Memory B cell (primary cell): ENCODE data around the gene TLCD2.
A peak's percentile ranks its signal among the peaks of the same experiment; 100 is the strongest.
"Not testable (repeated sequence)": the region's sequence is repeated elsewhere in the genome, so short reads cannot be mapped to it uniquely, and the experiment has no call there.

Source experiments
- ATAC-seq: fragments of 150-1000 bp; cut with Tn5 transposase; 2 replicates; pipeline ENCODE4 v1.10.0; 2021; ENCODE audit warnings: low read depth, mild to moderate bottlenecking, moderate library complexity
- DNase-seq, 2 donors: peaks; one replicate each; pipeline ENCODE4 v3.0.0; 2022; ENCODE audit warnings: low spot score in 2 of 2
- H3K27ac Mint-ChIP-seq: one replicate; pipeline ENCODE4 v1.8.0; 2022; ENCODE audit warnings: mild to moderate bottlenecking, moderate library complexity, mixed read lengths
- H3K27me3 Mint-ChIP-seq: one replicate; pipeline ENCODE4 v1.8.0; 2022; ENCODE audit warnings: mixed read lengths
- H3K36me3 Mint-ChIP-seq: one replicate; pipeline ENCODE4 v1.8.0; 2022; ENCODE audit warnings: mild to moderate bottlenecking, mixed read lengths
- H3K4me1 Mint-ChIP-seq: one replicate; pipeline ENCODE4 v1.8.0; 2022; ENCODE audit warnings: mixed read lengths
- H3K4me3 Mint-ChIP-seq: one replicate; pipeline ENCODE4 v1.8.0; 2022; ENCODE audit warnings: mild to moderate bottlenecking, moderate library complexity, mixed read lengths
- H3K9me3 Mint-ChIP-seq: one replicate; pipeline ENCODE4 v1.8.0; 2022; ENCODE audit warnings: mixed read lengths

Gene TLCD2

GRCh38 chr17:1715803-1716075 lies 5.6 kb upstream of the TLCD2 start:
- Mint-ChIP-seq H3K27me3 (peaks cover 10% of the 10 kb centered on the region), H3K9me3 (no peaks in the 10 kb centered on the region), H3K36me3 (no peaks in the 10 kb centered on the region), H3K4me3 (peak overlapping the region; percentile 96), H3K27ac (peak overlapping the region; percentile 94), H3K4me1 (peaks cover 21% of the 10 kb centered on the region)
- no peak for ATAC-seq
- DNase-seq = no peak

- no peaks in the 10 kb centered on the region for H3K9me3 Mint-ChIP-seq
- peaks cover 24% of the 10 kb centered on the region for H3K4me1 Mint-ChIP-seq
- peak overlapping the region; percentile 11 for H3K4me3 Mint-ChIP-seq
- ATAC-seq = no peak
- peaks cover 13% of the 10 kb centered on the region for H3K27me3 Mint-ChIP-seq
- peak overlapping the region; percentile 15 for H3K27ac Mint-ChIP-seq
- H3K36me3 Mint-ChIP-seq = no peaks in the 10 kb centered on the region
- DNase-seq = peak in 1 of 2 donors; percentile 33
Observed at GRCh38 chr17:1714980-1715802, 5.0 kb upstream of the TLCD2 start.

GRCh38 chr17:1714427-1714979 lies 4.3 kb upstream of the TLCD2 start:
- H3K4me3 Mint-ChIP-seq = peak overlapping the region; percentile 76
- DNase-seq (no peak), ATAC-seq (no peak)
- no peaks in the 10 kb centered on the region for H3K9me3 Mint-ChIP-seq
- no peaks in the 10 kb centered on the region for H3K36me3 Mint-ChIP-seq
- no peak overlapping the region for H3K27ac Mint-ChIP-seq
- H3K27me3 Mint-ChIP-seq = peaks cover 13% of the 10 kb centered on the region
- H3K4me1 Mint-ChIP-seq = peaks cover 24% of the 10 kb centered on the region

GRCh38 chr17:1713878-1714426 lies 3.8 kb upstream of the TLCD2 start:
- peaks cover 24% of the 10 kb centered on the region for H3K4me1 Mint-ChIP-seq
- peak overlapping the region; percentile 76 for H3K4me3 Mint-ChIP-seq
- H3K36me3 Mint-ChIP-seq = no peaks in the 10 kb centered on the region
- no peak overlapping the region for H3K27ac Mint-ChIP-seq
- H3K9me3 Mint-ChIP-seq = no peaks in the 10 kb centered on the region
- no peak for ATAC-seq
- peaks cover 13% of the 10 kb centered on the region for H3K27me3 Mint-ChIP-seq
- no peak for DNase-seq

GRCh38 chr17:1713160-1713877 lies 3.1 kb upstream of the TLCD2 start:
- ATAC-seq = no peak
- Mint-ChIP-seq H3K27ac (no peak overlapping the region), H3K27me3 (peaks cover 16% of the 10 kb centered on the region), H3K4me1 (peaks cover 23% of the 10 kb centered on the region), H3K9me3 (no peaks in the 10 kb centered on the region), H3K36me3 (no peaks in the 10 kb centered on the region), H3K4me3 (no peak overlapping the region)
- no peak for DNase-seq

- H3K36me3 Mint-ChIP-seq = no peaks in the 10 kb centered on the region
- peaks cover 16% of the 10 kb centered on the region for H3K4me1 Mint-ChIP-seq
- DNase-seq (no peak), ATAC-seq (no peak)
- no peak overlapping the region for H3K27ac Mint-ChIP-seq
- H3K9me3 Mint-ChIP-seq = no peaks in the 10 kb centered on the region
- H3K27me3 Mint-ChIP-seq = peaks cover 22% of the 10 kb centered on the region
- H3K4me3 Mint-ChIP-seq = no peak overlapping the region
Observed at GRCh38 chr17:1712271-1712670, 2.1 kb upstream of the TLCD2 start.

GRCh38 chr17:1711804-1712203 lies 1.6 kb upstream of the TLCD2 start:
- Mint-ChIP-seq H3K4me3 (no peak overlapping the region), H3K27me3 (peaks cover 24% of the 10 kb centered on the region), H3K4me1 (peaks cover 12% of the 10 kb centered on the region), H3K27ac (no peak overlapping the region), H3K36me3 (no peaks in the 10 kb centered on the region), H3K9me3 (no peaks in the 10 kb centered on the region)
- no peak for DNase-seq
- ATAC-seq = no peak

- H3K4me3 Mint-ChIP-seq = peak overlapping the region; percentile 58
- ATAC-seq (no peak), DNase-seq (no peak)
- H3K27me3 Mint-ChIP-seq = peaks cover 24% of the 10 kb centered on the region
- no peak overlapping the region for H3K27ac Mint-ChIP-seq
- no peaks in the 10 kb centered on the region for H3K9me3 Mint-ChIP-seq
- peaks cover 11% of the 10 kb centered on the region for H3K4me1 Mint-ChIP-seq
- no peaks in the 10 kb centered on the region for H3K36me3 Mint-ChIP-seq
Observed at GRCh38 chr17:1710807-1711553, 803 bp upstream of the TLCD2 start.

GRCh38 chr17:1709403-1709951 lies 700 bp downstream of the TLCD2 start:
- H3K4me1 Mint-ChIP-seq = peaks cover 7% of the 10 kb centered on the region
- no peaks in the 10 kb centered on the region for H3K9me3 Mint-ChIP-seq
- no peak for DNase-seq
- H3K4me3 Mint-ChIP-seq = peak overlapping the region; percentile 30
- H3K27ac Mint-ChIP-seq = no peak overlapping the region
- no peaks in the 10 kb centered on the region for H3K36me3 Mint-ChIP-seq
- ATAC-seq = no peak
- peaks cover 28% of the 10 kb centered on the region for H3K27me3 Mint-ChIP-seq

GRCh38 chr17:1708791-1709346 lies 1.3 kb downstream of the TLCD2 start:
- ATAC-seq, H3K36me3 Mint-ChIP-seq, H3K27ac Mint-ChIP-seq, H3K4me1 Mint-ChIP-seq, H3K9me3 Mint-ChIP-seq, DNase-seq: not testable (repeated sequence)
- H3K27me3 Mint-ChIP-seq = peaks cover 26% of the 10 kb centered on the region
- peak overlapping the region; percentile 53 for H3K4me3 Mint-ChIP-seq

GRCh38 chr17:1707107-1707506 lies 3.1 kb downstream of the TLCD2 start:
- DNase-seq (no peak), ATAC-seq (no peak)
- no peak overlapping the region for H3K27ac Mint-ChIP-seq
- H3K4me1 Mint-ChIP-seq = peaks cover 4% of the 10 kb centered on the region
- no peak overlapping the region for H3K4me3 Mint-ChIP-seq
- H3K27me3 Mint-ChIP-seq = peaks cover 28% of the 10 kb centered on the region
- H3K9me3 Mint-ChIP-seq = no peaks in the 10 kb centered on the region
- H3K36me3 Mint-ChIP-seq = no peaks in the 10 kb centered on the region

- H3K4me1 Mint-ChIP-seq = no peaks in the 10 kb centered on the region
- no peaks in the 10 kb centered on the region for H3K9me3 Mint-ChIP-seq
- ATAC-seq (no peak), DNase-seq (no peak)
- no peak overlapping the region for H3K4me3 Mint-ChIP-seq
- H3K27ac Mint-ChIP-seq = no peak overlapping the region
- H3K27me3 Mint-ChIP-seq = peaks cover 19% of the 10 kb centered on the region
- no peaks in the 10 kb centered on the region for H3K36me3 Mint-ChIP-seq
Observed at GRCh38 chr17:1705004-1705403, 5.2 kb downstream of the TLCD2 start.

GRCh38 chr17:1703063-1703462 lies 7.1 kb downstream of the TLCD2 start:
- Mint-ChIP-seq H3K27me3 (peaks cover 17% of the 10 kb centered on the region), H3K4me3 (no peak overlapping the region), H3K36me3 (no peaks in the 10 kb centered on the region), H3K9me3 (no peaks in the 10 kb centered on the region), H3K27ac (no peak overlapping the region), H3K4me1 (no peaks in the 10 kb centered on the region)
- DNase-seq = no peak
- no peak for ATAC-seq
